ENCODE data around the gene TCTA.
A peak's percentile ranks its signal among the peaks of the same experiment; 100 is the strongest.
"Not testable (repeated sequence)": the region's sequence is repeated elsewhere in the genome, so short reads cannot be mapped to it uniquely, and the experiment has no call there.

The TCTA gene, protein sequence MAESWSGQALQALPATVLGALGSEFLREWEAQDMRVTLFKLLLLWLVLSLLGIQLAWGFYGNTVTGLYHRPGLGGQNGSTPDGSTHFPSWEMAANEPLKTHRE

GRCh38 chr3:49411968-49412631, at the start of gene TCTA, which contains the start of gene RHOA:
Gene TCTA, plus strand, starts transcription at chr3:49412423. Its CDS starts 4 bp downstream, at chr3:49412427.
Gene RHOA, minus strand, starts transcription at chr3:49411976. Its CDS starts 36,387 bp downstream, at chr3:49375589.
- peak; percentile 99 for DNase-seq

DNA sequence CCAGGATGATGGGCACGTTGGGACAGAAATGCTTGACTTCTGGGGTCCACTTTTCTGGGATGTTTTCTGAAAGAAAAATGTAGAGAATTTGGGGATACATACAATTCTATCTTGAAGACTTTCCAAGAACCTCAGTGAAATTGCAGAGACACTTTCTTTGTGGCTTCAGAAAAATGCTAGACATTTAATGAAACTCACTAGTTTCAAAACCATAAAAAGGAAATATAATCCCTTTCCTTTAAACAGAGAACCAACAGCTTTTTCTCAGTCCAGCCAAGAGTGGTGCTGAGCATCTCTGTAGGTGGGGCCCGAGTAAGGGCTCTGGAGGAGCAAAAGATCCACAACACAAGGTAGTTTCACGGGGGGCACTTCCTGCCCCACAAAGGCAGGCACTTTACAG, 49.7 kb upstream of the TCTA start:
- no peak for DNase-seq

GRCh38 chr3:49370585-49371290, 41.5 kb upstream of the TCTA start:
- DNase-seq: no peak

GRCh38 chr3:49371946-49372345, 40.3 kb upstream of the TCTA start:
- no peak for DNase-seq

DNA sequence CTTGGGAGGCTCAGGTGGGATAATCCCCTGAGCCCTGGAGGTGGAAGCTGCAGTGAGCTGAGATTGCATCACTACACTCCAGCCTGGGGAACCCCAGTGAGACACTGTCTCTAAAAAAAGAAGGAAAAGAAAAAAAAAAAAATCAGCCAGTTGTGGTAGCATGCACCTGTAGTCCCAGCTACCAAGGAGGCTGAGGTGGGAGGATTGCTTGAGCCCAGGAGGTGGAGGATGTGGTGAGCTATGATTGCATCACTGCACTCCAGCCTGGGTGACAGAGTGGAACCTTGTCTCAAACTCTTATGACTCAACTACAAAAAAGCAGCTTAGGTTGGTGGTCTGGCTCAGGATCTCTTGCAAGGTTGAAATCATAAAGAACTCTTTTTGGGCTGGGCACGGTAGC, 34.7 kb upstream of the TCTA start:
- DNase-seq: no peak

DNA sequence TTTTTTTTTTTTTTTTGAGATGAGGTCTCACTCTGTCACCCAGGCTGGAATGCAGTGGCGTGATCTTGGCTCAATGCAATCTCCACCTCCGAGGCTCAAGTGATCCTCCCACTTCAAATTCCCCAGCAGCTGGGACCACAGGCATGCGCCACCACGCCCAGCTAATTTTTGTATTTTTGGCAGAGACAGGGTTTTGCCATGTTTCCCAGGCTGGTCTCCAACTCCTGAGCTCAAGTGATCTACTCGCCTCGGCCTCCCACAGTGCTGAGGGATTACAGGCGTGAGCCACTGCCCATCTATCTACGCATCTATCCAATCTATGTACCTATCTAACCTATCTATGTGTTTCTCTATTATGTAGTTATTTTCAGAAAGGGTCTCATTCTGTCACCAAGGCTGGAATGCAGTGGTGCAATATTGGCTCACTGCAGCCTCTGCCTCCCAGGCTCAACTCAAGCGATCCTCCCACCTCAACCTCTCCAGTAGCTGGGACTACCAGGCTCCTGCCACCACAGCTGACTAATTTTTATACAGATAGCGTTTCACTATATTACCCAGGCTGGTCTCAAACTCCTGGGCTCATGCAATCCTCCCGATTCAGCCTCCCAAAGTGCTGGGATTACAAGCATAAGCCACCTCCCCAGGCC, 33.9 kb upstream of the TCTA start:
- peak; percentile 59 for DNase-seq

- no peak for DNase-seq
These were observed 28.8 kb upstream of the TCTA start for GRCh38 chr3:49383387-49383786.

- DNase-seq: no peak
These were observed 26.6 kb upstream of the TCTA start for GRCh38 chr3:49385617-49386016.

DNA sequence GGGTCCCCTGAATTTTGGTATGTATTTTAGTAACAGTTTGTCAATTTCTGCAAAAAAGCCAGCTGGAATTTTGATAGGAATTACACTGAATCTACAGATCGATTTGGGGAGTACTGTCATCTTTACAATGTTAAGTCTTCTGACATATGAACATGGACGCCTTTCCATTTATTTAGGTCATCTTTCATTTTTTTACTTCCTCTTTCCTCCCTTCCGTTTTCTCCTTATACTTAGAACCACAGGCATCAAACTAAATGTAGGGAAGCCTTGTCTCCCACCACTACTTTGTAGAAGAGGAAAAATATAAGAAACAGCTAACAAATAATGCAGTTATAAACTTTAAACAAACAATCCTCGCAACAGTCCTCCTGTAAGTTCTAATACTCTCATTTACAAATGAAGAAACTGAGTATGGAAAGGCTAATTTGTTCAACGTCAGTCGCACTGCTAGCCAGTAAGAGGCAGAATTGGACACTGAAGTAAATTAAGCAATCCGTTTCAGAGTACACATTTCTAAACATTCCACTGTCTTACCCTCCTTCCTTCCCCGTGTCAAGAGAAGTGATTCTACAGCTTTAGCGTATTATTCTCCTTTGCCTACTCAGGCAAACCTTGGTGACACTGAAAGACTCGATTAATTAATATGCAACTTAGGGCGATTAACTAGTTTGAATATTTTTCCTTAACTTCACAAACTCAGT, 26.0 kb upstream of the TCTA start:
- DNase-seq: no peak

DNA sequence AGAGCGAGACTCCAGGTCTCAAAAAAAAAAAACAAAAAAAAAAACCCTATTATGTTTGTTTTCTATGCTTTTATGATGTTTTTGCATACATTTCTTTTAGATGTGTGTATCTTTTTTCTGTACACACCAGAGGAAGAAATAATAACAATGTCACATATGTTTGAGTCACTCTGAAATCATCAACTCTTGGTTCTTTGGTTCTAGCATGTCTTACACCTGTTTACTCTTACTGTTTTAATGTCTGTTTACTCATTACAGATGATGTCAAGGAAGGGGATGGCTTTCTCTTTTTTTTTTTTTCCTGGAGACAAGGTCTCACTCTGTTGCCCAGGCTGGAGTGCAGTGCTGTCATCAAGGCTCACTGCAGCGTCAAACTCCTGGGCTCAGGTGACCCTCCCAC, 24.5 kb upstream of the TCTA start:
- DNase-seq: no peak

DNA sequence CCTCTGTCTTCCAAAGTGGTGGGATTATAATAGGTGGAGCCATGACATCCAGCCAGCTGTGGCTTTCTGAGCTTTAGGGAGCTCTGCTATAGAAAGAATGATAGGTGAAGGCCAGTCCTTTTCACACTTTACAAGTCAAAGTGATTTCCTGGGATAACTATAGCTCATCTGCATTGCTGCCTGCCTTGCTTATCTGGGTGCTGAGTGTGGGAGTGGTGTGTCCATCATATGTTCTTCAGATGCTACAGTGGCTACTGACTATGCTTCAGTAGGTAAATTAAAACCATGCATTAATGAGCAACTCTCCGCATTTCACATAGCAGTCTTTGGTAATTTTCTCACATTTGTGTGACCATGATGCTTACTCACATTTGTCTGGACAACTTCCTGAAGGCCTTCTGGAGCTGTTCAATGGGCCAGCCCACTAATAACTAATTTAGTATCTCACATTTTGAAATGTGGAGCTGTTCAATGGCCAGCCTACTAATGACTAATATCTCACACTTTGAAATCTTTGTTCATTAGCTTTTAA, 23.9 kb upstream of the TCTA start:
- no peak for DNase-seq

DNA sequence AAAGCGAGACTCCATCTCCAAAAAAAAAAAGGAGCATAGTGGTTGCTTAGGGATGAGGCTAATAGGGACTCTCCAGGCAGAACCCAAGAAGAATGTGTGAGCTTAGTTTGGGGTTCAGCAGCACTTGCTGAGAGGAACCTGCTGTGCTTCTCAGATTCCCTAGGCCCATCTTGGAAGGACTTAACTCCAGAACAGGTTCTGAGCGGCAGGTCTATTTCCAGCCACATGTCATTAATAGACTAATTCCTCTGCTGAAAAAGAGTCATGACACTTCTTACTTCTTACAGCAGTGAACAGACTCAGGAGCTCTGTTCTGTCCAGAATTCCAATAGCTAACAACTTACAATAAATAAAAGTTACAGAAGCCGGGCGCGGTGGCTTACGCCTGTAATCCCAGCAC, 22.9 kb upstream of the TCTA start:
- no peak for DNase-seq

GRCh38 chr3:49391310-49391709, 20.9 kb upstream of the TCTA start:
- not testable (repeated sequence) for DNase-seq

DNA sequence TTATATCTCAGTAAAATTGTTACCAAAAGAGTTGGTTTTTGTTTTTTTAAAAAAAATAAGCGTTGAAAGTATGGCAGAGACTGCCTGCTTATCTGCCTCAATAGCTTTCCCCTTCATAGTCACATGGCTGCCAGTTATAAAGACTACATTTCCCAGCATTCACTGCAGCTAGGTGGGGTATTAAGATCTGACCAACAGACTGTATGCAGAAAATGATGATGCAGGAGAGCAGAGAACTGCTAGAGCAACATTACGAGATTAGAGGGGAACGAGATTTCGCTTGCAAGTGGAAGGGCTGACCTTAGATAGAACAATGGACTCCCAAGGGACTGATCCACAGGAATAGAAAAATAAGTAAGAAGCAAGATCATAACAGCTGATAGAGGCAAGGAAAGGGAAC, 14.8 kb upstream of the TCTA start:
- DNase-seq: no peak

- DNase-seq: no peak
These were observed 12.8 kb upstream of the TCTA start for GRCh38 chr3:49399461-49399860.

- DNase-seq: no peak
These were observed 10.5 kb upstream of the TCTA start for GRCh38 chr3:49401766-49402165.

- no peak for DNase-seq
These were observed 8.3 kb upstream of the TCTA start for GRCh38 chr3:49403891-49404290.

DNA sequence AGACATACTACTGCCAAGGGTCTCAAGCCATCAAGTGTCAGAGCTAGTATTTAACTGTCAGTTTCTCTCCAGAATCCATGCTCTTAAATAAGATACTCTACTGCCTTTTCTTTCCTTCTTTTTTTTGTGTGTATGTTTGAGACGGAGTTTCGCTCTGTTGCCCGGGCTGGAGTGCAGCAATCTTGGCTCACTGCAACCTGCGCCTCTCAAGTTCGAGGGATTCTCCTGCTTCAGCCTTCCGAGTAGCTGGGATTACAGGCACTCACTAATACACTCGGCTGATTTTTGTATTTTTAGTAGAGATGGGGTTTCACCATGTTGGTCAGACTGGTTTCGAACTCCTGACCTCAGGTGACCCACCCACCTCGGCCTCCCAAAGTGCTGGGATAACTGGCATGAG, 6.7 kb upstream of the TCTA start:
- not testable (repeated sequence) for DNase-seq

GRCh38 chr3:49406571-49407565, 5.4 kb upstream of the TCTA start:
- no peak for DNase-seq

DNA sequence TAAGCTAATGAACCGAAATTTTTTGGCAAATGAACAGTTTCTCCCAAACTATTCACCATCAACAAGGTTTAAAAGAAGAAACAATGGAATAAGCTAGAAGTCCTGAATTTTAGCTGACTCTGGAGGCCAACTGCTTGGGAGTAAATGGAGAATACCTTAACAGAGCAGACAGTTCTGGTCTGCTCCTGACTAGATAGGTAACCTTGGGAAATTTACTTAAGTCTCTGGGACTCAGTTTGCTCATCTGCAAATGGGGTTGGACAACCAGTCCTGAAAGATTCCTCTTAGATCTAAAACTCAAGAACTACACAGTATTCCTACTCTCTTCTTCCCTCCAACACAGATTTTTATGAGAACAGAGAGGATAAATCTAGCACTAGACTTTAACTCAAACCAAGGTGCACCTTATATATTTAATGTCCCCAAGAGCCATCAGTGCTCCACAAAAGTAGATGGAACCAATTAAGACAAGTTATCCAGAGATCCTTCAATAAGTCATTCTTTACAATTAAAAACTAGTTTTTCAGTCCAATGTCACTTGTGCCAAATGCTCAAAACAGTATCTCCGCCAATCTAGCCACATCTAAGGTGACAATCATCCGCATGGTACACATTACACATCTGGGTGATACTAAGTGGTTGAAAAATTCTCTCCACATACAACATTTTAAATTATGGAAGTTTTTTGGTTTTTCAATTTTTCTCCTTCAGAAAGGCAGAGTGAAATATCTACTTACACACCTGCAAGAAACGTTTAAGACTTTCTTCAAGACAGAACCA, 2.0 kb upstream of the TCTA start:
- DNase-seq: no peak

All from femur (tissue), 1 donor.